GM12874 (cell line): ENCODE data around the gene INO80.

Experiments used
- CTCF ChIP-seq: IDR thresholded peaks from 2 replicates; pipeline ENCODE4 v1.5.1; 2011; ENCODE audit warnings: low read depth, mild to moderate bottlenecking, control low read depth, low read length, moderate library complexity; ENCODE audit not compliant: insufficient read depth

The INO80 gene

GRCh38 chr15:41020829-41021228 is 95.3 kb downstream of the INO80 start:
- no peak for TF ChIP-seq CTCF

- no peak for TF ChIP-seq CTCF
Observed at GRCh38 chr15:41020311-41020710, 95.8 kb downstream of the INO80 start.

- TF ChIP-seq CTCF: no peak
Observed at GRCh38 chr15:41019174-41019573, 96.9 kb downstream of the INO80 start.

- no peak for TF ChIP-seq CTCF
Observed at GRCh38 chr15:41018534-41018933, 97.5 kb downstream of the INO80 start.

- no peak for TF ChIP-seq CTCF
Observed at GRCh38 chr15:41017066-41017735, 98.9 kb downstream of the INO80 start.

- TF ChIP-seq CTCF: no peak
Observed at GRCh38 chr15:41013691-41014414, 102.2 kb downstream of the INO80 start.

GRCh38 chr15:41011055-41011815 is 104.8 kb downstream of the INO80 start:
- no peak for TF ChIP-seq CTCF
